Renal cortex interstitium (tissue), 11 donors: ENCODE measurements around the gene ODF4. TPM values are rescaled to one million over a fixed set of nuclear protein-coding genes. Genes with fewer than 3 reads are reported as not detected.
A peak's percentile ranks its signal among the peaks of the same experiment; 100 is the strongest.
"Not testable (repeated sequence)": the region's sequence is repeated elsewhere in the genome, so short reads cannot be mapped to it uniquely, and the experiment has no call there.

Experiments
- DNase-seq, 11 donors: peaks; one replicate each; pipeline ENCODE4 v3.0.0-alpha.2; 2013; ENCODE audit warnings: low read depth in 9 of 11, low spot score in 4 of 11; ENCODE audit errors: extremely low read depth in 1 of 11
- polyA plus RNA-seq, 3 donors: library from polyadenylated mRNA; unstranded; fragments of 120-200 nt; gene quantifications; one replicate each; pipeline ENCODE4 v1.2.1, GENCODE V29; 2013; ENCODE audit not compliant: insufficient read length in 3 of 3

Gene ODF4
- polyA plus RNA-seq, 3 donors: not detected

- DNase-seq: no peak
Measured at GRCh38 chr17:8360260-8360659, 20.6 kb downstream of the ODF4 start.

GRCh38 chr17:8360751-8361150 lies 21.1 kb downstream of the ODF4 start:
- DNase-seq: no peak

GRCh38 chr17:8362651-8363332 lies 23.2 kb downstream of the ODF4 start:
- no peak for DNase-seq

GRCh38 chr17:8365143-8365542 lies 25.5 kb downstream of the ODF4 start:
- no peak for DNase-seq

GRCh38 chr17:8366231-8366630 lies 26.6 kb downstream of the ODF4 start:
- DNase-seq: no peak

- DNase-seq: no peak
Measured at GRCh38 chr17:8368193-8368592, 28.6 kb downstream of the ODF4 start.

- DNase-seq: no peak
Measured at GRCh38 chr17:8369944-8370343, 30.3 kb downstream of the ODF4 start.

GRCh38 chr17:8371786-8372185 lies 32.1 kb downstream of the ODF4 start:
- DNase-seq: no peak

- DNase-seq: no peak
Measured at GRCh38 chr17:8372422-8372821, 32.8 kb downstream of the ODF4 start.

- DNase-seq: not testable (repeated sequence)
Measured at GRCh38 chr17:8373856-8374255, 34.2 kb downstream of the ODF4 start.

- peak in 3 of 11 donors; percentile 37 to 61 (median 50) for DNase-seq
Measured at GRCh38 chr17:8375738-8376259, 36.2 kb downstream of the ODF4 start.

GRCh38 chr17:8376271-8377067 lies 36.8 kb downstream of the ODF4 start, which contains the start of gene KRABD2:
TSS of gene KRABD2 (minus strand) at chr17:8376704.
- peak in 10 of 11 donors; percentile 71 to 86 (median 82) for DNase-seq

GRCh38 chr17:8377422-8377821 lies 37.8 kb downstream of the ODF4 start:
- DNase-seq: no peak

- DNase-seq: not testable (repeated sequence)
Measured at GRCh38 chr17:8378117-8378516, 38.5 kb downstream of the ODF4 start.

- DNase-seq: no peak
Measured at GRCh38 chr17:8380049-8380448, 40.4 kb downstream of the ODF4 start.

GRCh38 chr17:8382052-8382879 lies 42.6 kb downstream of the ODF4 start:
- DNase-seq: no peak

GRCh38 chr17:8382880-8383142 lies 43.2 kb downstream of the ODF4 start:
- no peak for DNase-seq

GRCh38 chr17:8383143-8383822 lies 43.6 kb downstream of the ODF4 start, which contains the start of gene RPL26:
TSS of gene RPL26 (minus strand) at chr17:8383193. CDS start at chr17:8382310, 883 bp downstream.
- DNase-seq: peak; percentile 94 to 99 (median 98)

GRCh38 chr17:8384801-8385378 lies 45.2 kb downstream of the ODF4 start:
- no peak for DNase-seq
